PC-9 (cell line): ENCODE measurements around the gene IFNAR1. TPM values are rescaled to one million over a fixed set of nuclear protein-coding genes. Genes with fewer than 3 reads are reported as not detected.

Source experiments
- BruUV-seq: library from RNA; stranded (reverse); fragments of 400-500 nt; replicated peaks from 2 replicates; lab custom pipeline; 2021; lab: Mats Ljungman, UMichigan
- CTCF ChIA-PET: fragments of 300-600 bp; sonication (Branson Sonifier 250); formaldehyde crosslinking; loops from one replicate; lab custom pipeline; 2022; ENCODE audit warnings: antibody characterized with exemption; lab: Charles Lee
- POLR2A ChIA-PET: fragments of 300-600 bp; sonication (Branson Sonifier 250); formaldehyde crosslinking; loops from one replicate; lab custom pipeline; 2022; ENCODE audit warnings: antibody characterized with exemption; ENCODE audit not compliant: unreplicated experiment; lab: Charles Lee
- DNase-seq, 2 experiments: peaks; one replicate each; pipeline versions ENCODE4 v3.0.0 to v3.0.0-alpha.2; 2015 to 2022; ENCODE audit warnings: mixed read lengths in 1 of 2
- H2AFZ ChIP-seq: fragments of 200-600 bp; sonication (generic); 2 replicates; pipeline ENCODE4 v1.8.1; 2017; ENCODE audit warnings: antibody characterized with exemption
- H3F3A ChIP-seq: fragments of 200-600 bp; sonication (generic); 2 replicates; pipeline ENCODE4 v1.8.1; 2017; ENCODE audit warnings: antibody characterized with exemption, mild to moderate bottlenecking, low read depth; ENCODE audit not compliant: insufficient read depth
- H3K27ac ChIP-seq: fragments of 200-600 bp; sonication (generic); 2 replicates; pipeline ENCODE4 v1.6.1; 2016; ENCODE audit warnings: mixed run types
- H3K27me3 ChIP-seq: fragments of 200-600 bp; sonication (generic); 2 replicates; pipeline ENCODE4 v1.6.1; 2016; ENCODE audit warnings: low read depth, mixed run types; ENCODE audit not compliant: insufficient read depth
- H3K36me3 ChIP-seq: fragments of 200-600 bp; sonication (generic); 2 replicates; pipeline ENCODE4 v1.6.1; 2016; ENCODE audit warnings: low read depth, mixed run types
- H3K4me1 ChIP-seq: fragments of 200-600 bp; sonication (generic); replicated peaks from 2 replicates; pipeline ENCODE4 v1.6.1; 2016; ENCODE audit warnings: mixed run types; ENCODE audit not compliant: insufficient read depth
- H3K4me2 ChIP-seq: fragments of 200-600 bp; sonication (generic); 2 replicates; pipeline ENCODE4 v1.6.1; 2017; ENCODE audit warnings: mixed run types
- H3K4me3 ChIP-seq: fragments of 200-600 bp; sonication (generic); 2 replicates; pipeline ENCODE4 v1.6.1; 2016; ENCODE audit warnings: mixed run types
- H3K79me2 ChIP-seq: fragments of 200-600 bp; sonication (generic); 2 replicates; pipeline ENCODE4 v1.6.1; 2017; ENCODE audit warnings: low read depth, mixed run types
- H3K9me2 ChIP-seq: fragments of 200-600 bp; sonication (generic); 2 replicates; pipeline ENCODE4 v1.8.1; 2017; ENCODE audit warnings: mild to moderate bottlenecking; ENCODE audit not compliant: insufficient read depth
- H3K9me3 ChIP-seq: fragments of 200-600 bp; sonication (generic); 2 replicates; pipeline ENCODE4 v1.8.1; 2016; ENCODE audit warnings: low read depth; ENCODE audit not compliant: insufficient read depth
- H4K20me1 ChIP-seq: fragments of 200-600 bp; sonication (generic); 2 replicates; pipeline ENCODE4 v1.8.1; 2017; ENCODE audit not compliant: insufficient read depth
- EZH2 ChIP-seq: fragments of 200-600 bp; sonication (generic); IDR thresholded peaks from 2 replicates; pipeline ENCODE4 v1.8.0; 2017; ENCODE audit warnings: antibody characterized with exemption, low read depth
- intact Hi-C: fragments of 100-400 bp; cut with micrococcal nuclease; formaldehyde crosslinking; loops from one replicate; pipeline ENCODE4 v1.10.0; 2022; ENCODE audit not compliant: unreplicated experiment
- total RNA-seq: library from RNA; stranded (reverse); gene quantifications from 2 replicates; pipeline ENCODE4 v1.2.3, GENCODE V29; 2021
- TF ChIP-seq, protein P1 (sequence below): fragments of 200-600 bp; sonication (generic); conservative IDR thresholded peaks from 2 replicates; pipeline ENCODE4 v1.6.1; 2017; ENCODE audit warnings: mixed run types, antibody characterized with exemption, mild to moderate bottlenecking, moderate library complexity

IFNAR1 gene
- total RNA-seq, 1 experiment from 2014 or later, result 25.5 TPM

- no peaks in the 10 kb centered on the region for H3K36me3 ChIP-seq
- ChIA-PET CTCF (no interaction called here), POLR2A (no interaction called here)
- DNase-seq, result no peak
- TF ChIP-seq EZH2, result no peak
- TF ChIP-seq, protein P1, sequence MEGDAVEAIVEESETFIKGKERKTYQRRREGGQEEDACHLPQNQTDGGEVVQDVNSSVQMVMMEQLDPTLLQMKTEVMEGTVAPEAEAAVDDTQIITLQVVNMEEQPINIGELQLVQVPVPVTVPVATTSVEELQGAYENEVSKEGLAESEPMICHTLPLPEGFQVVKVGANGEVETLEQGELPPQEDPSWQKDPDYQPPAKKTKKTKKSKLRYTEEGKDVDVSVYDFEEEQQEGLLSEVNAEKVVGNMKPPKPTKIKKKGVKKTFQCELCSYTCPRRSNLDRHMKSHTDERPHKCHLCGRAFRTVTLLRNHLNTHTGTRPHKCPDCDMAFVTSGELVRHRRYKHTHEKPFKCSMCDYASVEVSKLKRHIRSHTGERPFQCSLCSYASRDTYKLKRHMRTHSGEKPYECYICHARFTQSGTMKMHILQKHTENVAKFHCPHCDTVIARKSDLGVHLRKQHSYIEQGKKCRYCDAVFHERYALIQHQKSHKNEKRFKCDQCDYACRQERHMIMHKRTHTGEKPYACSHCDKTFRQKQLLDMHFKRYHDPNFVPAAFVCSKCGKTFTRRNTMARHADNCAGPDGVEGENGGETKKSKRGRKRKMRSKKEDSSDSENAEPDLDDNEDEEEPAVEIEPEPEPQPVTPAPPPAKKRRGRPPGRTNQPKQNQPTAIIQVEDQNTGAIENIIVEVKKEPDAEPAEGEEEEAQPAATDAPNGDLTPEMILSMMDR, result no peak
- H3K27ac ChIP-seq, result no peak overlapping the region
- no peak overlapping the region for H3K4me2 ChIP-seq
- no peaks in the 10 kb centered on the region for H3K27me3 ChIP-seq
- no TSS peak for BruUV-seq
- 0 out of 2 replicates have a peak, but pooled peaks cover 6% of the 10 kb centered on the region for H3K4me1 ChIP-seq
- no peak overlapping the region for H2AFZ ChIP-seq
- H3F3A ChIP-seq, result peaks cover 10% of the 10 kb centered on the region; the same call in 1 of the 2 replicates
- H3K9me2 ChIP-seq, result no peaks in the 10 kb centered on the region
- no peaks in the 10 kb centered on the region for H4K20me1 ChIP-seq
- intact Hi-C loops, result no loop called here
- no peak overlapping the region for H3K4me3 ChIP-seq
- H3K9me3 ChIP-seq, result peaks cover 4% of the 10 kb centered on the region; the same call in 1 of the 2 replicates
- H3K79me2 ChIP-seq, result no peaks in the 10 kb centered on the region
Observed at GRCh38 chr21:33364830-33365229, 40.1 kb downstream of the IFNAR1 start.

DNA sequence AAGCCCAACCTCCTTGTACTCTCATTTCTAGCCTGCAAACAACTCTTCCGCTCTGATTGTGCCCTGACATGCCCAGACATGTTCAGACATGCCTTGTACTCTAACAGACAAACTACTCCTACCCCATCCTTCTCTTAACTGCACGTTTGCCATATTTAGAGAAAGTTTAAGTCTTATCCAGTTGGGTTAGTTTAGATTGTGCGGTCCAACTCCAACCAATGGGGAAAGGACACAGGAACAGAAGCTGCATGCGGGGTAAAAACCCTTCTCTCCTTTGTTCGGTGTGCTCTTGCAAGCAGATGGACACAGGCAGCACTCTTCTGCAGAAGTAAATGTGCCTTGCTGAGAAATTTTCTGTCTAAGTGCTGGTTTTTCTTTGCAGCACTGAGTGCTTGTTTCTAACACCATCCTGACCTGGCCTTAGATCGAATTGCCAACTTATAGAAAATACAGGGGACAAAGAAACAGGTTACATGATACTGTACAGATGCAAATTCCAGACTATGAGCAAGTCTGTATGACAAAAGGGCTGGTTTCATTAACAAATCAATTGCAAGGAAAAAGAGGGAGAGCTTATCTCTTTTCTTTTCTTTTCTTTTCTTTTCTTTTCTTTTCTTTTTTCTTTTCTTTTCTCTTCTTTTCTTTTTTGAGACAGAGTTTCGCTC, 42.7 kb downstream of the IFNAR1 start:
- CTCF ChIA-PET, result no interaction called here
- no peak overlapping the region for H3K4me3 ChIP-seq

GRCh38 chr21:33368124-33368523, 43.4 kb downstream of the IFNAR1 start:
- Histone ChIP-seq H3K9me3 (peaks cover 4% of the 10 kb centered on the region; the same call in 1 of the 2 replicates), H3K27me3 (no peaks in the 10 kb centered on the region), H3K9me2 (no peaks in the 10 kb centered on the region), H3K36me3 (no peaks in the 10 kb centered on the region), H3K4me2 (no peak overlapping the region), H2AFZ (no peak overlapping the region), H3K4me1 (no peaks in the 10 kb centered on the region), H3K27ac (no peak overlapping the region), H4K20me1 (no peaks in the 10 kb centered on the region), H3K79me2 (no peaks in the 10 kb centered on the region), H3F3A (peaks cover 3% of the 10 kb centered on the region; the same call in 1 of the 2 replicates), H3K4me3 (no peak overlapping the region)
- POLR2A ChIA-PET, result no interaction called here
- intact Hi-C loops, result no loop called here
- CTCF ChIA-PET, result no interaction called here
- no TSS peak for BruUV-seq
- TF ChIP-seq, protein P1, result no peak
- no peak for TF ChIP-seq EZH2
- no peak for DNase-seq

More for the DNA sequence above, 42.7 kb downstream of the IFNAR1 start:
- H3F3A ChIP-seq, result no peaks in the 10 kb centered on the region
- DNase-seq, result no peak
- no peak for TF ChIP-seq EZH2
- TF ChIP-seq, protein P1, result no peak
- H3K36me3 ChIP-seq, result no peaks in the 10 kb centered on the region
- H3K27me3 ChIP-seq, result no peaks in the 10 kb centered on the region
- no peak overlapping the region for H3K4me2 ChIP-seq
- BruUV-seq, result no TSS peak
- POLR2A ChIA-PET, result interaction anchor here (0.6 kb wide), 1 partner anchor 15 kb away, joined by 28 read pairs; no protein-coding TSS in a partner anchor
- H3K9me3 ChIP-seq, result peaks cover 4% of the 10 kb centered on the region; the same call in 1 of the 2 replicates
- H3K79me2 ChIP-seq, result no peaks in the 10 kb centered on the region
- intact Hi-C loops, result no loop called here
- H3K9me2 ChIP-seq, result no peaks in the 10 kb centered on the region
- no peak overlapping the region for H2AFZ ChIP-seq
- no peaks in the 10 kb centered on the region for H3K4me1 ChIP-seq
- no peaks in the 10 kb centered on the region for H4K20me1 ChIP-seq
- no peak overlapping the region for H3K27ac ChIP-seq
